Muscle of back (tissue), 11 donors: Measurements from ENCODE around the gene APOBEC3F. TPM values are rescaled to one million over a fixed set of nuclear protein-coding genes. Genes with fewer than 3 reads are reported as not detected.
"Not testable (repeated sequence)": the region's sequence is repeated elsewhere in the genome, so short reads cannot be mapped to it uniquely, and the experiment has no call there.

Experiments used
- DNase-seq, 3 donors: peaks; one replicate each; pipeline versions ENCODE4 v3.0.0 to v3.0.0-alpha.2; 2013
- polyA plus RNA-seq, 10 donors: library from polyadenylated mRNA; unstranded; fragments of 120-200 nt; gene quantifications; one replicate each; pipeline ENCODE4 v1.2.1, GENCODE V29; 2013; ENCODE audit not compliant: insufficient read length in 10 of 10

Gene APOBEC3F
- polyA plus RNA-seq, 10 donors: 1.8 to 4.4 (median 3.1) TPM

- no peak for DNase-seq
Measured at GRCh38 chr22:39026509-39027150, 14.0 kb upstream of the APOBEC3F start.

GRCh38 chr22:39027717-39028116 is 12.9 kb upstream of the APOBEC3F start:
- no peak for DNase-seq

- no peak for DNase-seq
Measured at GRCh38 chr22:39028281-39028680, 12.4 kb upstream of the APOBEC3F start.

- no peak for DNase-seq
Measured at GRCh38 chr22:39029227-39029626, 11.4 kb upstream of the APOBEC3F start.

- no peak for DNase-seq
Measured at GRCh38 chr22:39030705-39031104, 10.0 kb upstream of the APOBEC3F start.

GRCh38 chr22:39031434-39032295 is 9.0 kb upstream of the APOBEC3F start:
- not testable (repeated sequence) for DNase-seq

GRCh38 chr22:39037071-39037470 is 3.6 kb upstream of the APOBEC3F start:
- DNase-seq: not testable (repeated sequence)

GRCh38 chr22:39039306-39040126 is 1.1 kb upstream of the APOBEC3F start:
- DNase-seq: no peak

- DNase-seq: peak in 1 of 3 donors; percentile 27
Measured at GRCh38 chr22:39040155-39040537, 518 bp upstream of the APOBEC3F start.

- DNase-seq: no peak
Measured at GRCh38 chr22:39041908-39042307, 1.2 kb downstream of the APOBEC3F start.

- DNase-seq: not testable (repeated sequence)
Measured at GRCh38 chr22:39043063-39043462, 2.4 kb downstream of the APOBEC3F start.

- not testable (repeated sequence) for DNase-seq
Measured at GRCh38 chr22:39045136-39045535, 4.5 kb downstream of the APOBEC3F start.

GRCh38 chr22:39049486-39049885 is 8.8 kb downstream of the APOBEC3F start:
- DNase-seq: not testable (repeated sequence)

GRCh38 chr22:39051844-39052495 is 11.3 kb downstream of the APOBEC3F start:
- not testable (repeated sequence) for DNase-seq

GRCh38 chr22:39055658-39056057 is 15.0 kb downstream of the APOBEC3F start:
- no peak for DNase-seq

GRCh38 chr22:39061290-39061689 is 20.6 kb downstream of the APOBEC3F start:
- DNase-seq: not testable (repeated sequence)

- DNase-seq: not testable (repeated sequence)
Measured at GRCh38 chr22:39061951-39062350, 21.3 kb downstream of the APOBEC3F start.

GRCh38 chr22:39063904-39064303 is 23.2 kb downstream of the APOBEC3F start:
- DNase-seq: not testable (repeated sequence)

- DNase-seq: not testable (repeated sequence)
Measured at GRCh38 chr22:39066442-39067276, 26.0 kb downstream of the APOBEC3F start.

GRCh38 chr22:39068033-39068785 is 27.5 kb downstream of the APOBEC3F start:
- no peak for DNase-seq
